ENCODE data around the gene FGF1.

Gene FGF1

DNA sequence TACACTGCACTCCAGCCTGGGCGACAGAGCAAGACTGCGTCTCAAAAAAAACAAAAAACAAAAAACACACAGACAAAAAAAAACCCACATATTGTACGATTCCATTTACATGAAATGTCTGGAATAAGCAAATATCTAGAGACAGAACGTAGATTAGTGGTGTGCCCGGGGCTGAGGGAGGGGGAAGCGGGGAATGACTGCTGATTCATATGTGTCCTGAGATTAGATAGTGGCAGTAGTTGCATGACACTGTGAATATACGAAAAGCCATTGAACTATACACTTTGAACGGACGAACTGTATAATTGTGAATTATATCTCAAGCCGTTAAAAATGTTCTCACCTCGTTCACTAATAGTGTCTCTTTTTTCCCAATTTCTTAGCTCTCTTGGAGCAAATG is 23.9 kb downstream of the FGF1 start (continued):
- TF ChIP-seq ZNF24 (tag by site-specific recombination; IDR thresholded peaks at IDR 0.05) (no peak), ZNF677 (tag by site-specific recombination; IDR thresholded peaks at IDR 0.05) (no peak), GFI1B (tag by site-specific recombination; IDR thresholded peaks at IDR 0.05) (no peak), SP2 (tag by site-specific recombination; IDR thresholded peaks at IDR 0.05) (no peak), SP7 (tag by site-specific recombination; IDR thresholded peaks at IDR 0.05) (no peak), ZNF580 (tag by site-specific recombination; IDR thresholded peaks at IDR 0.05) (no peak)

- POLR2A ChIA-PET, result no interaction called here
- CTCF ChIA-PET, result interaction anchor here (0.6 to 0.8 kb wide), 2 partner anchors 31 to 78 kb away, joined by 3 to 4 read pairs; no protein-coding TSS in a partner anchor
- no peaks in the 10 kb centered on the region for H3K4me1 ChIP-seq (ENCODE audit: control insufficient read depth, insufficient read depth, low read length)
- H3K4me3 ChIP-seq (ENCODE audit: low read depth, low read length), result no peak overlapping the region
- no peaks in the 10 kb centered on the region for H3K36me3 ChIP-seq (ENCODE audit: control insufficient read depth in 2 of 2, insufficient read depth in 1 of 2, low read length in 2 of 2)
- H3K27ac ChIP-seq (ENCODE audit: extremely low read depth, low read depth, low read length), result no peak overlapping the region
- no peaks in the 10 kb centered on the region for H3K9me3 ChIP-seq (ENCODE audit: control insufficient read depth, insufficient read depth, low read depth, low read length)
- TF ChIP-seq ZNF362 (tag by site-specific recombination; IDR thresholded peaks at IDR 0.05) (no peak), ZNF777 (tag by site-specific recombination; IDR thresholded peaks at IDR 0.05; ENCODE audit: borderline replicate concordance) (no peak), ZNF398 (tag by site-specific recombination; IDR thresholded peaks at IDR 0.05) (no peak), KLF17 (tag by site-specific recombination; IDR thresholded peaks at IDR 0.05) (no peak), ZNF366 (tag by site-specific recombination; conservative IDR thresholded peaks at IDR 0.05) (no peak), ZNF184 (tag by site-specific recombination; IDR thresholded peaks at IDR 0.05) (peak; percentile 96)
Measured at GRCh38 chr5:142661143-142661542, 24.7 kb downstream of the FGF1 start.

DNA sequence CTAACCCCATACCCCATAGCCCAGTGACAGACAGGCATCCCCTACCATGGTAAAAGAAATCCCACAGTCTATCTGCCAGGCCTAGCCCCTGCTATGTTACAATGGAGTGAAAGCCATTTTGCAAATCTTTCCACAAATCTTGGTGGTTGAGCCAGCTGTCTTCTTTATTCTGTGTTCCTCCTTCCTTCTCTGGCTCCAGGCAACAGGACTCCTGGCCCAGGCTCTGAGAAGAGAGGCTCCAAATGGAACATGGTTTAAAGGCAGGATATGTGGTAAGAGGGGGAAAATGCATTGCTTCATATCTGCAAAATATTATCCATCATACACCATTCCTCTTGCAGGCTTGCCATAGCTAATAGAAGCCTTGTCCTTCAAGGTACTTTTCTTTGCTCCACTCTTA is 25.2 kb downstream of the FGF1 start:
- Histone ChIP-seq H3K4me1 (ENCODE audit: control insufficient read depth, insufficient read depth, low read length) (no peaks in the 10 kb centered on the region), H3K36me3 (ENCODE audit: control insufficient read depth in 2 of 2, insufficient read depth in 1 of 2, low read length in 2 of 2) (no peaks in the 10 kb centered on the region), H3K9me3 (ENCODE audit: control insufficient read depth, insufficient read depth, low read depth, low read length) (no peaks in the 10 kb centered on the region), H3K4me3 (ENCODE audit: low read depth, low read length) (no peak overlapping the region), H3K27ac (ENCODE audit: extremely low read depth, low read depth, low read length) (no peak overlapping the region)
- POLR2A ChIA-PET, result no interaction called here
- CTCF ChIA-PET, result interaction anchor here (0.6 to 8.0 kb wide), 4 partner anchors 31 to 509 kb away, joined by 3 to 232 read pairs (median 4); no protein-coding TSS in a partner anchor
- TF ChIP-seq ZBTB49 (tag by site-specific recombination; IDR thresholded peaks at IDR 0.05; ENCODE audit: low read depth), result no peak
- TF ChIP-seq PRDM1 (tag by site-specific recombination; IDR thresholded peaks at IDR 0.05), result no peak
- no peak for TF ChIP-seq SALL2 (tag by site-specific recombination; IDR thresholded peaks at IDR 0.05; ENCODE audit: borderline replicate concordance)
- no peak for TF ChIP-seq ZSCAN16 (tag by site-specific recombination; IDR thresholded peaks at IDR 0.05)
- TF ChIP-seq GLIS1 (tag by site-specific recombination; IDR thresholded peaks at IDR 0.05), result no peak
- no peak for TF ChIP-seq SETDB1 (IDR thresholded peaks at IDR 0.05; ENCODE audit: insufficient read length, low read length)
- no peak for TF ChIP-seq HOXC10 (CRISPR knock-in tag; IDR thresholded peaks at IDR 0.05)
- no peak for TF ChIP-seq ZIC2 (tag by site-specific recombination; IDR thresholded peaks at IDR 0.05)
- no peak for TF ChIP-seq GLI2 (tag by site-specific recombination; IDR thresholded peaks at IDR 0.05; ENCODE audit: borderline replicate concordance, low read depth)
- TF ChIP-seq ZBTB7A (tag by site-specific recombination; IDR thresholded peaks at IDR 0.05; ENCODE audit: low read depth), result no peak
- TF ChIP-seq YY2 (tag by site-specific recombination; IDR thresholded peaks at IDR 0.05), result no peak
- no peak for TF ChIP-seq ZBTB6 (tag by site-specific recombination; IDR thresholded peaks at IDR 0.05)
- no peak for TF ChIP-seq ZNF843 (tag by site-specific recombination; IDR thresholded peaks at IDR 0.05)
- TF ChIP-seq ZNF146 (tag by site-specific recombination; IDR thresholded peaks at IDR 0.05), result no peak
- no peak for TF ChIP-seq ZNF121 (tag by site-specific recombination; IDR thresholded peaks at IDR 0.05)
